ENCODE measurements around the gene NLRP5.
"Not testable (repeated sequence)": the region's sequence is repeated elsewhere in the genome, so short reads cannot be mapped to it uniquely, and the experiment has no call there.

Gene NLRP5

DNA sequence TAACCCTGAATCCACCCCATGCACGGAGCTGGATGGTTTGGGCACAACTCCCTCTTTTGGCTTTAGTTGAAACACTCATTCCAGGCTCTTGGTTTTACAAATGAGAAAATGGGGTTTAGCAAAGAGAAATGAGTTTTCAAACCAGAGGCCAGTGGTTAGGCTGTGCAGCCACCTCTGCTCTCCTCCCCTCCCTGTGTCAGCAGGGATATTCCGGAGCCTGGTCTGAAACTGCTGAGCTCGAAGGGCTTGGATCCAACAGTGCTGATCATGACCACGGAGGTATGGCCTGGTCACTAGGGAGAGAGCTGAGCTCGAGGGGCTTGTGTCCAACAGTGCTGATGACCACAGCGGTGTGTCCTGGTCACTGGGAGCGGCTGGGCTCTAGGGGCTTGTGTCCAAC is 93.0 kb downstream of the NLRP5 start:
- no peak for DNase-seq

- peak in 4 of 5 experiments; percentile 35 to 71 (median 60) for DNase-seq
Observed at GRCh38 chr19:56080669-56081401, 94.3 kb downstream of the NLRP5 start.

DNA sequence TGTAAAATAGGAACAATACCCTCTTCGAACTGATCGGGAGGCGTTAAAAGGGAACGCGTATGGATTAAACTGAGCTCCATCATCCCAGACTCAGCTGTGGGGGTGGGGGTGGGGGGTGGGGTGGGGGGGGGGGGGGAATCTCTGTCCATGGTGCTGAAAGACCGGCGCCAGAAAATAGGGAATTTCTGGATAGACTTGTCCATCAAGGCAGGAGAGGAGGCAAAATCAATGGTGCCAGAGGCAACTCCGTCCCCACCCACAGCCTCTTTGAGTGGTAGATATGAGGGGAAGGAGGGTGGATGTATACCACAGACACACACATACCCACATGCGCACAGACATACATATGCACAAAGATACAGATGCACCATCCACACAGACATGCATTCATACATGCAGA is 97.1 kb downstream of the NLRP5 start:
- no peak for DNase-seq

GRCh38 chr19:56084835-56085536 is 98.4 kb downstream of the NLRP5 start:
- DNase-seq = no peak

- DNase-seq = no peak
Observed at GRCh38 chr19:56085571-56086275, 99.1 kb downstream of the NLRP5 start.

DNA sequence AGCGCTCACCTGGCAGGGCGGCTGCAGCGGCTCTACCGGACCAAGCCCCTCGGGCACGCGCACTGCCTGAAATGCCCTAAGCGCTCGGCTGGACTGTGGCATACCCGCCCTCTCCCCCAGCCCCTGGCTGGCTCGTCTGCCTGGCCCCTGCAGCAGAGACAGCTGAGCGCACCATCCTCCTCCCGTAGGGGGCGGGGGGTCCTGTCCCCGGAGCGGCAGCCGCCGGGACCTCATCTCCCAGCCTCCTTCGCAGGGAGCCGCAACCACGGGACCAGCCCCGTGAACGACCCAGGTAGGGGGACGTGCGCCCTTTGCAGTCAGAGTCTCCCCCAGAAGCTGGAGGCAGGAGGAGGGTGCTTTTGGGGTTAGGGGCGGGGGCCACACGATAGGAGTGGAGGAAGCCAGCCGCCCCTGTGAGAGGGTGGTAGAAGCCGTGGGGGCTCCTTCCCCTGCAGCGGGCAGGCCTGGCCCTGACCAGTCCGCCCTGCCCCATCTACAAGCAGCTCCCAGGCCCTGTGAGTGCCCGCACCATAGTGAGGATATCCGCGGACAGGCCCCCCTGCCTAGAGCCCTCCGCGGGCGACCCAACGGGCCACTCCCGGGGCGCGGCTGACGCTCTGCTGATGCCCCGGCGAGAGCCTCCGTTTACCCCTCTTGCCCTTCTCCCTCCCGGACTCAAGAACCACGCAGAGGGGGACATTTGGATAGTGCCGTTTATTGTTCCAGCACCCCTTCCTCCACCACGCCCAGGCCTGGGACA is 100.3 kb downstream of the NLRP5 start:
- DNase-seq = no peak

DNA sequence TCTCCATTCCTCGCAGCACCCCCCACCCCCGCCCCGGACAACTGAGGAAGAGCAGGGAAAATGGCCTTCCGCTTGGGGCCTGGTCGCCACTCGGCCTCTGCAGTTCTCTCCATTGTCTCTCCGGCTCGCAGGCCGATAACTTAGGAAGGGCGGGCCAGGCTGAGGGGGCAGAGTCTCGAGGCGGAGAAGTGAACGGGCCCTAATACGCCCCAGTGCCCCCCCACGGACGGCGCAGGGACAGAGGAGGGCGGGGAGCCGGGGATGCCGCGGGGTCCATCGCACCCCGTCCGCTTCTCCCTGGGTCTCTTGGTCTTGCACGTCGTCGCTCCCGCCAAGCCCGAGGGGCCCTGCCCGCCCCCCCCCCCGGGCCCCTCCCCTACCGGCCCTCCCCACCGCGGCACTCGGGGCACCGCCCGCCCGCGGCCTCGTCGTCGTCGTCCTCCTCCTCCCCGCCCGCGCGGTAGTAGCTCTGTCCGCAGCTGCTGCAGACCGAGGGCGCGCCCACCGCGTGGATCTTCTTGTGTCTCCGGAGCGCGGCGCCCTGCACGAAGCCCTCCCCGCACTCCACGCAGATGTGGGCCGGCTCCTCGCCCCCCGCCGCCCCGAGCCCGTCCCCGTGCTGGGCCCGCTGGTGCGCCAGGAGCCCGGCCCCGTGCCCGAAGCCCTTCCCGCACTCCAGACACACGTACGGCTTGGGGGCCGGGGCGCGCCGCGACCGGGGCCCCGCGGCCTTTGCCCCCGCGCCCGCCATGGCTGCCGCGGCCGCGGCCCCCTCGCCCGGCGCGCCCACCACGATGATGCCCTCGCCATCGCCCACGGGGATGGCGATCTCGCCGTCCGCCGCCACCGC is 101.3 kb downstream of the NLRP5 start:
- DNase-seq = no peak

DNA sequence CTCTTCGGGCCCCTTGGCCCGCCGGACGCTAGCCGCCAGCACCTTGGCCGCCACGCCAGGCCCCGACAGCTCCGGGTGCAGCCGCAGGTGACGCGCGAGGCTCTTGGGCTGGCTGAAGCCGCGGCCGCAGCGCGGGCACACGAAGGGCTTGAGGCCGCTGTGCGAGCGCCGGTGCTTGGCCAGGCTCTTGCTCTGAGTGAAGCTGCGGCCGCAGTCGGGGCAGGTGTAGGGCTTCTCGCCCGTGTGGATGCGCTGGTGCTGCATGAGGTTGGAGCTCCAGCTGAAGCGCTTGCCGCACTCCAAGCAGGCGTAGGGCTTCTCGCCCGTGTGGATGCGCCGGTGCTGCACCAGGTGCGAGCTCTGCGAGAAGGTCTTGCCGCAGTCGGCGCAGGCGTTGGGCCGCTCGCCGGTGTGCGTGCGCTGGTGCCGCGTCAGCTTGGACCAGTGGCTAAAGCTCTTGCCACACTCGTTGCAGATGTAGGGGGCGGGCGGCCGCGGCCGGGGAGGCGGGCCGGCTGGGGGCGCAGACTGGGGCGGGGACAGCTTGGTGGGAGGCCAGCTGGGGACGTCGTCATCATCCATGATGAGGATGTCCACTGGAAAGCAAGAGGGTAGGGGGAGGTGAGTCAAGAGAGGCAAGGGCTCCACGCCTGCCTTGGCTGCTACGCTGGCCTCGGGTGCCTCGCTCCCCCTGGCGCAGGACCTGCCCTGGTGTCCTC is 102.1 kb downstream of the NLRP5 start:
- no peak for DNase-seq

DNA sequence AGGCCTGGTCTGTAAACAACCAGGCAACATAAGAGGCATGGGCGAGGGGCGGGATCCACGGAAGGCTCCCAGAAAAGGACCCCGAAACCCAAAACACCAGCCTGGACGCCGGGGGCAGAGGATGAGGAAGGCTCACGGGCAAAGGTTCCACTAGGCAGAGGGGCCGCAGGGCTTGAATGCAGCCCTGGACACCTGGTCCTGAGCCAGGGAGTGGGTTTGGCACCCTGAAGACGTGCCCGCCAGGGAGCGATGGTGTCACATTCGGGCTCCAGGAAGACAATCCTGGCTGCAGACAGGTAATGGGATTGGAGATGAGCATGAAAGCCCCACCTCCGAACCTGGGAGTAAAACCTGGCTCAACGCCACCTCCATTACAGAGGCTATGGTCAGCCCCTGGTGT is 102.8 kb downstream of the NLRP5 start:
- DNase-seq = no peak

- no peak for DNase-seq
Observed at GRCh38 chr19:56091066-56091490, 104.5 kb downstream of the NLRP5 start.

- peak in 1 of 5 experiments; percentile 58 for DNase-seq
Observed at GRCh38 chr19:56091751-56092546, 105.4 kb downstream of the NLRP5 start.

- no peak for DNase-seq
Observed at GRCh38 chr19:56092685-56093631, 106.4 kb downstream of the NLRP5 start.

DNA sequence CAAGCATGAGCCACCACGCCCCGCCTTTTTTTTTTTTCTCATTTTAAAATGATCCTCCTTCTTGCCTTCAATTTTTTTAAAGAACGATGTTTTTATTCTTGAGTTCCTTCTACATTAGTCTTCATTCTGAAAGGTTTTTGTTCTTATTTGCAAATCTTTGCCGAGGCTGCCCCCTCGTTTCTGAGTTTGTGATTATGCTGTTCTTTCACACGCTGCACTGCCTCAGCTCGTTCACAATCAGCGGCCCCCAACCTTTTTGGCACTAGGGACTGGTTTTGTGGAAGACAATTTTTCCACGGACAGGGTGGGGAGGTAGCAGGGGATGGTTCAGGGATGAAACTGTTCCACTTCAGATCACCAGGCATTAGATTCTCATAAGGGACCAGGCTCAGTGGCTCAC is 107.9 kb downstream of the NLRP5 start:
- DNase-seq = no peak

- no peak for DNase-seq
Observed at GRCh38 chr19:56096665-56097064, 110.1 kb downstream of the NLRP5 start.

DNA sequence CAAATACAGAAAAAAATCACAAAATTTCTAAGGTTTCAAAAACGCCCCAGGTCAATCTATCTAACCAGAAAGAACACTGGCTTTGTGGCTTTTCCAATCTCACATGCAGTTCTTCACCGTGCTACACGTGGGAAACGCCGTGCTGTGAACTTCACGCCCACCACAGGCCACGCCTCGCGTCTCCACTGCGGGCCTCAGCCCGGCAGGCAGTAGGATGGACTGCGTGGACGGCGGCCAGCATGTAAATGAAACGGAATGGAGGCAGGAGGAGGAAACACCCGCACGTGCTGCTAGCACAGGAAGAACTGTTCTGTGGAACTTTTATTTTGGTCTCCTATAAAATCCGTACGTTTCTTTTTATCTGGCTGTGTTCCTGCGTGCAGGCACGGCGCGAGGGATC is 110.7 kb downstream of the NLRP5 start:
- no peak for DNase-seq

DNA sequence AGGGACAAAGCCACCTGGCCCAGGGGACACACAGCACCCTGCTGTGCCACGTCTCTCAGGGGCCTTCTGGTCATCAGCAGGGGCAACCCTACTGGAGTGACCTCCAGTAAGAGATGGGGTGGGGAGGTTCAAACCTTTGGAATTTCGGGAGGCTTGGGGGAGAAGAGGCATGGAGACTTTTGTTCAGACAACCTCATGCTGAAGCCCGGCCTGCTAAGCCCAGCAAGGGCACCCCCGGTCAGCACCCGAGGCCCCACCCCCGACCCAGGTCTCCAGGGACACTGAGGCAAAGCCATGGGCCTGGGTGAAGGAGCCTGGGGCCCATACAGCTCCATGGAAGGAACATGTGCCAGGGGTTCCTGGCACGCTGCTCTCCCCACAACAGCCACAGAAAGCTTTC is 111.2 kb downstream of the NLRP5 start:
- DNase-seq = no peak

GRCh38 chr19:56098237-56098636 is 111.7 kb downstream of the NLRP5 start:
- not testable (repeated sequence) for DNase-seq

DNA sequence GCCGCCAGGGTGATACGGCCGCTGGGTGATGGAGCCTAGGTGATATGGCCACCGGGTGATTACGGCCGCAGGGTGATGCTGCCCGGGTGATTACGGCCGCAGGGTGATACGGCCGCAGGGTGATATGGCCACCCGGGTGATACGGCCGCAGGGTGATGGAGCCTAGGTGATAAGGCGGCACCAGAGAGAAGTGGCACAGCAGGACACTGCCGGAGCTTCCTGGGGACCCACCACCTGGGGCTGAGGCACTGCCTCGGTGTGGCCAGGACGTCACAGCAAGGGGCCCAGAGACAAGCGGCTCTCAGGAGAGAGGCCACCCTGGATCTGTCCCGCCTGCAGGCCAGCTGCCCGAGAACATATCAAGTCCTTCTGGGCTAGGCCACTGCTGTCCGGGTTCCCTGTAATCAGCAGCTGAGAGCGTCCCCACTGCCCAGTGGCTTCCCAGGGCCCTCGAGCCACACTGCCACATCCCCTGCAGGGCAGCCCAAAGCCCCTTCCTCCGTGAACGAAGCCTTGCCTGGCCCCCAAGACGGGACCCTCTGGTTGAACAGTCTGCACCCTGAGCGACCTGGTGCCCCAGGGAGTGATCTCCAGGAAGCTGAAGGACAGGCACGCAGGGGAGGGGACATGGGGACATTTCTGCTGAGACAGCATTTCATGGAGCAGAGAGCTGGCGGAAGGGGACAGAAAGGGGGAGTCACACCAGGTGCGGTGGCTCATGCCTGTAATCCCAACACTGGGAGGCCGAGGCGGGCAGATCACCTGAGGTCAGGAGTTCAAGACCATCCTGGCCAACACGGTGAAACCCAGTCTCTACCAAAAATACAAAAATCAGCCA is 112.4 kb downstream of the NLRP5 start:
- no peak for DNase-seq

Data from T-helper 2 cell (primary cell).